ENCODE results near the gene CD300LB.
"Not testable (repeated sequence)": the region's sequence is repeated elsewhere in the genome, so short reads cannot be mapped to it uniquely, and the experiment has no call there.

The CD300LB gene

GRCh38 chr17:74558882-74559519 is 27.7 kb upstream of the CD300LB start:
- no peak for ATAC-seq
- Mint-ChIP-seq H3K27ac (no peak overlapping the region), H3K27me3 (no peaks in the 10 kb centered on the region), H3K9me3 (peaks cover 0 to 8% of the 10 kb centered on the region in 2 donors), H3K4me3 (no peak overlapping the region), H3K4me1 (peaks cover 19% of the 10 kb centered on the region)
- no peak for DNase-seq

- ATAC-seq, DNase-seq, H3K27ac Mint-ChIP-seq, H3K9me3 Mint-ChIP-seq, H3K27me3 Mint-ChIP-seq, H3K4me3 Mint-ChIP-seq: not testable (repeated sequence)
- H3K4me1 Mint-ChIP-seq: peaks cover 19% of the 10 kb centered on the region
These were observed 27.1 kb upstream of the CD300LB start for GRCh38 chr17:74558402-74558801.

DNA sequence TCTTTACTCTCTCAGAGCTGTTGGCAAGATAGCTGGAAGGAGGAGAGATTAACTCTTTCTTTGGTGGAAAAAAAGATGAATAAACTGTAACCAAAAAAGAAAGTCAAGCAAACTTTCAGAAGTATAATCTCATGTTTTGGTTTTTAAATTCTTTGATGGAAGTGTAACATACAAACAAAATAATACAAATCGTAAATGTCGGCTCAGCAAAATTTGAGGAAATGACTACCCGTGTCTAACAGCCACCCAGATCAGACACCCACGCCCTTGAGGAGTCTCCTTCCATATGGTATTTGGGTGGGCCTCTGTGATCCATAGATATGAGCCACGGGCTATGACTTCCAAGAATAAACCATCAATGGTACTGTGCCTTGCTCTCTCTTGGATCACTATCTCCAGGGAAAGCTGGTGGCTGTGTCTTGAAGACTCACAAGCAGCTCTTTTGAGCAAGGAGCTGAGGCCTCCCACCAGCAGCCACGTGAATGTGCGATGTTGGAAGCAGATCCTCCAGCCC is 24.2 kb upstream of the CD300LB start:
- H3K4me1 Mint-ChIP-seq: peaks cover 10% of the 10 kb centered on the region
- no peak overlapping the region for H3K4me3 Mint-ChIP-seq
- no peaks in the 10 kb centered on the region for H3K27me3 Mint-ChIP-seq
- DNase-seq (no peak), ATAC-seq (no peak)
- H3K27ac Mint-ChIP-seq: no peak overlapping the region
- peaks cover 0 to 8% of the 10 kb centered on the region in 2 donors for H3K9me3 Mint-ChIP-seq

DNA sequence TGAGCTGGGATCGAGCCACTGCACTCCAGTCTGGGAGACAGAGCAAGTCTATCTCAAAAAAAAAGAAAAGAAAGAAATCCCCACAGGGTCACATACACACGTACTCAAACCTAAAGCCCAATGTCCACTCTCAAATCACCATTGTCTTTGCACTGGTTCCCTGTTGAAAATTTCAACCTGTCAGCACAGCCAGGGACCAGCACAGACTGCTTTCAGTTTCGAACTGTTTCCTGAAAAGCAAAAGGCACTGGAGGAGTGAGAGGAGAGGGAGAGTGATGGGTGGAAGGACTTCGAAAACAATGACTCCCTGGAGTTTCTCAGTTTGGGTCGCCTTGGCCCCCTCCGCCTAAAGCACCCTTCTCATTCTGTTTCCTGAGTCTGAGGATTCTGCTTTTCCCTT is 23.6 kb upstream of the CD300LB start:
- no peak for ATAC-seq
- Mint-ChIP-seq H3K4me1 (peaks cover 10% of the 10 kb centered on the region), H3K27ac (no peak overlapping the region), H3K27me3 (no peaks in the 10 kb centered on the region), H3K9me3 (peaks cover 0 to 8% of the 10 kb centered on the region in 2 donors), H3K4me3 (no peak overlapping the region)
- no peak for DNase-seq

DNA sequence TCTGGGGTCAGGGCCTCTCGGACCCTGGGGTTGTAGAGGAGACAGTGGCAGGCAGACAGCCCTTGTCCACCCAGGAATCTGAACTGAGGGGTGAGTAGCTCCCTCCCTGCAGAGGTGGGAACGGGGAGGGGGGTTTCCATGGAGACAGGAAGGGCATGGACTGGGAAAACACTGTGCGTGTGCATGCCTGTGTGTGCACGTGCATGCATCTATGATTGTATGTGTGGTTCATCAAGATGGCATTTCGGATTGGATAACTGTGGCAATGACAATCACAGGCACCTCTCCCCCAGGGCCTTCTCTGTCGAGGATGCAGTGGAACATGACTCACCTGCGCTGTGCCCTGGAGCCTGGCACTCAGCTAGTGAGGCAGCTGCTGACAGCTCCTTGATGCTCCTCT is 20.8 kb upstream of the CD300LB start:
- no peak overlapping the region for H3K27ac Mint-ChIP-seq
- DNase-seq (no peak), ATAC-seq (no peak)
- peaks cover 11% of the 10 kb centered on the region for H3K4me1 Mint-ChIP-seq
- H3K9me3 Mint-ChIP-seq: peaks cover 0 to 8% of the 10 kb centered on the region in 2 donors
- no peaks in the 10 kb centered on the region for H3K27me3 Mint-ChIP-seq
- H3K4me3 Mint-ChIP-seq: no peak overlapping the region

GRCh38 chr17:74550602-74551001 is 19.3 kb upstream of the CD300LB start:
- no peak for DNase-seq
- Mint-ChIP-seq H3K4me3 (no peak overlapping the region), H3K9me3 (no peaks in the 10 kb centered on the region), H3K4me1 (peaks cover 11% of the 10 kb centered on the region), H3K27ac (no peak overlapping the region), H3K27me3 (no peaks in the 10 kb centered on the region)
- no peak for ATAC-seq

GRCh38 chr17:74549343-74549742 is 18.1 kb upstream of the CD300LB start:
- ATAC-seq: no peak
- H3K27me3 Mint-ChIP-seq: no peaks in the 10 kb centered on the region
- peaks cover 11% of the 10 kb centered on the region for H3K4me1 Mint-ChIP-seq
- DNase-seq: no peak
- H3K27ac Mint-ChIP-seq: no peak overlapping the region
- H3K4me3 Mint-ChIP-seq: no peak overlapping the region
- H3K9me3 Mint-ChIP-seq: no peaks in the 10 kb centered on the region

DNA sequence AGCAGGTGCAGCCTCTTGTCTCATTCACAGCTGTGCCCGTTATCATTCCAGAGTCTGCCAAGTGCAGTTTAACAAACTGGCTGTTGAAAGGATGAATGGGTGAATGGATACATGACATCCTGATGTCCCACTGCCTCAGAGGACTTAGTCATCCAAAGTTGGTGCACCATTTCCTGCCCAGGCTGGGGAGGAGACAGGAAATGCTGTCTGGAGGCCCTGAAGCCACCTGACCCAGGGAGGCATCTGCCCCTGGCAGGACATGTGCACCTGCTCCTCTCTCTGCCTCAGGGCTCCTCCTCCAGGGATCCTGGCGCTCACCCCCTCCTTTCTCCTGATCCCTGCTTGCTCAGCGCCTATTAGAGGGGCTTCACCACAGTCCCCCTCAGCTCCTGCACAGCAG is 16.5 kb upstream of the CD300LB start:
- peak; percentile 76 for ATAC-seq
- Mint-ChIP-seq H3K9me3 (no peaks in the 10 kb centered on the region), H3K27me3 (no peaks in the 10 kb centered on the region), H3K4me1 (peaks cover 11% of the 10 kb centered on the region), H3K4me3 (no peak overlapping the region), H3K27ac (peak overlapping the region in 1 of 2 donors; percentile 44)
- DNase-seq: peak in 1 of 2 donors; percentile 35

GRCh38 chr17:74547264-74547663 is 16.0 kb upstream of the CD300LB start:
- ATAC-seq: no peak
- DNase-seq: no peak
- H3K27me3 Mint-ChIP-seq: no peaks in the 10 kb centered on the region
- H3K9me3 Mint-ChIP-seq: no peaks in the 10 kb centered on the region
- peaks cover 11% of the 10 kb centered on the region for H3K4me1 Mint-ChIP-seq
- no peak overlapping the region for H3K4me3 Mint-ChIP-seq
- peak overlapping the region in 1 of 2 donors; percentile 44 for H3K27ac Mint-ChIP-seq

DNA sequence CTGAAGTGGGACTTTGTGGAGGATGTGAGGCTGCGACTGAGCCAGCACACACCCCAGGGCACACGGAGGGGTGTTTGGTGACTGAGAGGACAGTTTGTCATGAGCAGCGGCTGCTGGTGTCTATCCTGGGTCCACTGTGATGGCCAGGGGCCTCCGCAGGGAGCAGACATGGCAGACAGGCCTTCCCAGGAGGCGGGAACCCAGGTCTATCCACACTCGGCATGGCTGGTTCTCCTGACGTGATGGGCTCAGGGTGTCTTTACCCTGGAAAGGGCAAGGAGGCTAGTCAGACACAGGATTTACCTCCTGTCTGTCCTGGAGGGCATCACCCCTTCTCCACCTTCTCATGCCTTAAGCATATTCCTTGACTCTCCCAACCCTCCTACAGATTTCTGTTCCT is 15.3 kb upstream of the CD300LB start:
- H3K4me3 Mint-ChIP-seq: no peak overlapping the region
- H3K27me3 Mint-ChIP-seq: no peaks in the 10 kb centered on the region
- H3K27ac Mint-ChIP-seq: no peak overlapping the region
- H3K9me3 Mint-ChIP-seq: no peaks in the 10 kb centered on the region
- ATAC-seq (no peak), DNase-seq (no peak)
- H3K4me1 Mint-ChIP-seq: peaks cover 11% of the 10 kb centered on the region

DNA sequence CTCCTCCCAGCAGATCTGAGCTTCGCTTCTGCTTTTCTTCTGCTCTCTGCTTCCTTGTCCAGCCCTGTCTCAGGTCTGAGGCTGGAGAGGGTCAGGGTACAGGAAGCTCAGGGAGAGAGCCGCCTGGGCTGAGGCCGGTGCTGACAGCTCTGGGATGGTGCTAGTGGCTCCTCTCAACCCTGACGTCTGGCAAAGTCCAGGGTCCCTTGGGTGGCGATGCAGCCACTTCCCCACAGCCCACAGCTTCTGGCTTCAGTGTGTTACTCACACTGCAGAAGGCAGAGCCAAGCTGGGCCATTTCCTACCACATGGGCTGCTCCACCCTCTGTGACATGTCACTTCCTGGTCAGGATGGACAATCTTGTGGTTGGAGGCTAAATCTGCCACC is 14.6 kb upstream of the CD300LB start, which contains the start of gene CD300C:
CD300C (minus strand) TSS at position 273 of the 388 bp plus-strand sequence. CDS start 333 bp downstream, outside the sequence.
- H3K27ac Mint-ChIP-seq: no peak within 1 kb of the TSS
- no peaks in the 10 kb centered on the region for H3K9me3 Mint-ChIP-seq
- no peaks in the 10 kb centered on the region for H3K27me3 Mint-ChIP-seq
- H3K4me1 Mint-ChIP-seq: peaks cover 11% of the 10 kb centered on the region
- no peak within 1 kb of the TSS for H3K4me3 Mint-ChIP-seq
- no peak for ATAC-seq
- DNase-seq: no peak

- no peak overlapping the region for H3K4me3 Mint-ChIP-seq
- peaks cover 4% of the 10 kb centered on the region for H3K27me3 Mint-ChIP-seq
- ATAC-seq (no peak), DNase-seq (no peak)
- no peak overlapping the region for H3K27ac Mint-ChIP-seq
- H3K4me1 Mint-ChIP-seq: peaks cover 11% of the 10 kb centered on the region
- no peaks in the 10 kb centered on the region for H3K9me3 Mint-ChIP-seq
These were observed 13.9 kb upstream of the CD300LB start for GRCh38 chr17:74544991-74545842.

GRCh38 chr17:74543891-74544760 is 12.9 kb upstream of the CD300LB start:
- DNase-seq: no peak
- peaks cover 11% of the 10 kb centered on the region for H3K4me1 Mint-ChIP-seq
- peaks cover 14% of the 10 kb centered on the region for H3K27me3 Mint-ChIP-seq
- H3K27ac Mint-ChIP-seq: no peak overlapping the region
- ATAC-seq: no peak
- H3K9me3 Mint-ChIP-seq: no peaks in the 10 kb centered on the region
- H3K4me3 Mint-ChIP-seq: no peak overlapping the region

GRCh38 chr17:74543406-74543805 is 12.1 kb upstream of the CD300LB start:
- no peaks in the 10 kb centered on the region for H3K9me3 Mint-ChIP-seq
- H3K27ac Mint-ChIP-seq: no peak overlapping the region
- peaks cover 20% of the 10 kb centered on the region for H3K27me3 Mint-ChIP-seq
- H3K4me3 Mint-ChIP-seq: no peak overlapping the region
- DNase-seq (no peak), ATAC-seq (no peak)
- H3K4me1 Mint-ChIP-seq: peaks cover 11% of the 10 kb centered on the region

- Mint-ChIP-seq H3K9me3 (no peaks in the 10 kb centered on the region), H3K4me1 (peaks cover 6% of the 10 kb centered on the region), H3K4me3 (no peak overlapping the region), H3K27ac (peak overlapping the region in 1 of 2 donors; percentile 80), H3K27me3 (peaks cover 20% of the 10 kb centered on the region)
- no peak for ATAC-seq
- no peak for DNase-seq
These were observed 11.6 kb upstream of the CD300LB start for GRCh38 chr17:74542727-74543383.

Measured in stimulated activated naive CD8-positive, alpha-beta T cell treated with anti-CD3 and anti-CD28 coated beads, Interleukin-15, amount 100 ng/mL, for 72 hours (primary cell).